HG03139 (cell line): Measurements from ENCODE around the gene ZNF385C.

Experiments
- ATAC-seq: cut with Tn5 transposase; IDR thresholded peaks from one replicate; pipeline ENCODE4 v1.9.1; 2021; ENCODE audit not compliant: unreplicated experiment

The ZNF385C gene

GRCh38 chr17:42078396-42079043, 19.8 kb downstream of the ZNF385C start:
- no peak for ATAC-seq

GRCh38 chr17:42077755-42078154, 20.5 kb downstream of the ZNF385C start:
- no peak for ATAC-seq

GRCh38 chr17:42076797-42077559, 21.3 kb downstream of the ZNF385C start:
- no peak for ATAC-seq

GRCh38 chr17:42075789-42076188, 22.5 kb downstream of the ZNF385C start:
- ATAC-seq: no peak

GRCh38 chr17:42072323-42073187, 25.7 kb downstream of the ZNF385C start:
- ATAC-seq: no peak

- no peak for ATAC-seq
Observed at GRCh38 chr17:42071810-42072209, 26.5 kb downstream of the ZNF385C start.

GRCh38 chr17:42068979-42069378, 29.3 kb downstream of the ZNF385C start:
- ATAC-seq: no peak

- no peak for ATAC-seq
Observed at GRCh38 chr17:42067371-42068091, 30.7 kb downstream of the ZNF385C start.

GRCh38 chr17:42065201-42065600, 33.1 kb downstream of the ZNF385C start:
- ATAC-seq: no peak

GRCh38 chr17:42062681-42063080, 35.6 kb downstream of the ZNF385C start:
- no peak for ATAC-seq

- ATAC-seq: no peak
Observed at GRCh38 chr17:42061646-42062487, 36.4 kb downstream of the ZNF385C start.

- no peak for ATAC-seq
Observed at GRCh38 chr17:42060231-42060630, 38.0 kb downstream of the ZNF385C start.

- no peak for ATAC-seq
Observed at GRCh38 chr17:42059815-42060214, 38.5 kb downstream of the ZNF385C start.

GRCh38 chr17:42058063-42058462, 40.2 kb downstream of the ZNF385C start:
- no peak for ATAC-seq

GRCh38 chr17:42056635-42057034, 41.6 kb downstream of the ZNF385C start:
- ATAC-seq: no peak

- no peak for ATAC-seq
Observed at GRCh38 chr17:42055496-42055895, 42.8 kb downstream of the ZNF385C start.

GRCh38 chr17:42055027-42055426, 43.2 kb downstream of the ZNF385C start:
- ATAC-seq: no peak

GRCh38 chr17:42053731-42054500, 44.4 kb downstream of the ZNF385C start:
- no peak for ATAC-seq

- ATAC-seq: no peak
Observed at GRCh38 chr17:42052346-42052877, 45.9 kb downstream of the ZNF385C start.
